ENCODE measurements around the gene CSNK2A1.
A peak's percentile ranks its signal among the peaks of the same experiment; 100 is the strongest.
"Not testable (repeated sequence)": the region's sequence is repeated elsewhere in the genome, so short reads cannot be mapped to it uniquely, and the experiment has no call there.

The CSNK2A1 gene

GRCh38 chr20:531608-532007 is 12.0 kb downstream of the CSNK2A1 start:
- DNase-seq, result no peak

GRCh38 chr20:530321-530720 is 13.3 kb downstream of the CSNK2A1 start:
- no peak for DNase-seq

- no peak for DNase-seq
Observed at GRCh38 chr20:528923-529604, 14.5 kb downstream of the CSNK2A1 start.

- no peak for DNase-seq
Observed at GRCh38 chr20:527571-527886, 16.1 kb downstream of the CSNK2A1 start.

- DNase-seq, result no peak
Observed at GRCh38 chr20:521860-522259, 21.7 kb downstream of the CSNK2A1 start.

GRCh38 chr20:519999-520398 is 23.6 kb downstream of the CSNK2A1 start:
- DNase-seq, result no peak

- no peak for DNase-seq
Observed at GRCh38 chr20:517221-517620, 26.4 kb downstream of the CSNK2A1 start.

GRCh38 chr20:516799-517198 is 26.8 kb downstream of the CSNK2A1 start:
- no peak for DNase-seq

- no peak for DNase-seq
Observed at GRCh38 chr20:515696-516095, 27.9 kb downstream of the CSNK2A1 start.

- DNase-seq, result no peak
Observed at GRCh38 chr20:513429-513828, 30.2 kb downstream of the CSNK2A1 start.

GRCh38 chr20:510328-511057 is 33.1 kb downstream of the CSNK2A1 start:
- DNase-seq, result not testable (repeated sequence)

GRCh38 chr20:508364-508787 is 35.2 kb downstream of the CSNK2A1 start:
- not testable (repeated sequence) for DNase-seq

- no peak for DNase-seq
Observed at GRCh38 chr20:507761-508332, 35.7 kb downstream of the CSNK2A1 start.

- DNase-seq, result no peak
Observed at GRCh38 chr20:507006-507758, 36.4 kb downstream of the CSNK2A1 start.

- no peak for DNase-seq
Observed at GRCh38 chr20:504632-505075, 38.9 kb downstream of the CSNK2A1 start.

GRCh38 chr20:503048-503737 is 40.4 kb downstream of the CSNK2A1 start:
- DNase-seq, result no peak

- no peak for DNase-seq
Observed at GRCh38 chr20:497979-498378, 45.6 kb downstream of the CSNK2A1 start.

- no peak for DNase-seq
Observed at GRCh38 chr20:496126-496696, 47.4 kb downstream of the CSNK2A1 start.

GRCh38 chr20:492159-492558 is 51.4 kb downstream of the CSNK2A1 start:
- DNase-seq, result no peak

GRCh38 chr20:487655-488054 is 55.9 kb downstream of the CSNK2A1 start:
- no peak for DNase-seq

- no peak for DNase-seq
Observed at GRCh38 chr20:483815-484644, 59.6 kb downstream of the CSNK2A1 start.

- peak; percentile 47 for DNase-seq
Observed at GRCh38 chr20:481167-481566, 62.4 kb downstream of the CSNK2A1 start.
